Stimulated activated CD4-positive, alpha-beta T cell treated with anti-CD3 and anti-CD28 coated beads, Interleukin-1b, Interleukin-23, amount 100 ng/mL, for 1 hour (primary cell): ENCODE measurements around the gene FOXO1.

Source experiments
- DNase-seq, 2 donors: peaks; one replicate each; pipeline ENCODE4 v3.0.0-alpha.2; 2020; ENCODE audit warnings: low read depth in 2 of 2

FOXO1 gene

DNA sequence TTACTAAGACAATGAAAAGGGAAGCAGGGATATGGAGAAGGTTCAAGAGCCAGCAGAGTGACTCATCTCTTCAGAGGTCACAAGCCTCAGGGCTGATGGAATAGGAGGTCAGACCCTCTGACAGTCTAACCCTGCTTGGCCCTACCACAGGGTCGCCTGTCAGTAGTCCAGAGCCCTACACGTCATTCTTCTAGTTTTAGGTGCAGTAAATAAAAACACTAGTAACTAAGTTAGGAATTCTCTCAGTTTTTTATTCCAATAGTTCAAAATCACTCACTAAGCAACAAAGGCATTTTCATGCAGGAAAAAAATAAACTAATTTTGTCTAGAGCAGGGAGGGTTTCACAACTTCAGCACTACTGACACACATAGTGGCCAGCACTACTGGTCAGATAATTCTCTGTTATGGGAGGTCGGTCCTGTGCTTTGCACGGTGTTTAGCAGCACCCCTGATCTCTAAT lies 27.2 kb downstream of the FOXO1 start:
- no peak for DNase-seq

DNA sequence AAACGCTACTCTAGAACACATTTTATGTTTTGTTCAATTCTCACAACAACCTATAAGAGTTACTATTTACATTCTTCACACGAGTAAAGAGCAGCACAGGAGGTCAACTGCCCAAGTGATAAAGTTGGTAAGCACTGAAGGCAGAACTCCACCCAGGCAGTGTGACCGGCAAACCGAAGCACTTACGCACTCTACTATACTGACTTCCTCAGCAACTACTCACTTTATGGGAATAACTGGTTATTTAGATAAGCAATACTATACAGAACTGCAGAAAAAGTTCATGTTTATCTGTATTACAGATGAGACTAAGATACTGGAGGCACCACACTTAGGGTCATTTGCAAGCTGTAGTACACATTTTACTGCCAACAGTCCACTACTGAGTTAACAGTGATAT lies 28.8 kb downstream of the FOXO1 start:
- DNase-seq: no peak

DNA sequence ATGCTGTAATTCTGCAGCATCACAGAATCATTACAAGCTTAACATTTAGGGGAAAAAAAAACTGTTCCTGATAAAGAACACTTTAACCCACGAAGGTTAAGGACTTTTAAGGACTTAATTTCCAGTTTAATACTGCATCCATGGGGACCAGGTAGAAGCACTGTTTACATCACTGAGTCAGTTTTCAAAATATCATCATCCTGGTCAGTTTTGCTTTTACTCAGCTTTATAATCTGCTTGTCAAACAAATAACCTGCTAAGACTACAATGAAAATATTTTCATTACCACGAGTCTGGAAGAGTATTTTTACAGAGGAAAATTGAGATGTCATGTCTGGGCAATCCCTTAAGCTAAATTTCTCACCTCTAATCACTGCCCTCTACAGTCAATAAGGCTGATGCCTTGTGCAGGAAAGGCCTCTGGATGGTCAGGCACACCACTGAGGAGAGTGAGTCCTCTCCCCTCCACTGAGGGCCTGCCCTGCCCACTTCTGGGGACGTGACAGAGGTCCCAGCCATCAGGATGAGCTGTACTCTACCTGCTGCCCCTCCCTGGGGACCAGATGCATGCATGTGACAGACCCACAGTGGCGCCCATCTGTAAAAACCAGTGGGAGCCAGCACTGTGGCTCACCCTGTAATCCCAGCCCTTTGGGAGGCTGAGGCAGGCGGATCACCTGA lies 31.0 kb downstream of the FOXO1 start:
- DNase-seq: no peak

DNA sequence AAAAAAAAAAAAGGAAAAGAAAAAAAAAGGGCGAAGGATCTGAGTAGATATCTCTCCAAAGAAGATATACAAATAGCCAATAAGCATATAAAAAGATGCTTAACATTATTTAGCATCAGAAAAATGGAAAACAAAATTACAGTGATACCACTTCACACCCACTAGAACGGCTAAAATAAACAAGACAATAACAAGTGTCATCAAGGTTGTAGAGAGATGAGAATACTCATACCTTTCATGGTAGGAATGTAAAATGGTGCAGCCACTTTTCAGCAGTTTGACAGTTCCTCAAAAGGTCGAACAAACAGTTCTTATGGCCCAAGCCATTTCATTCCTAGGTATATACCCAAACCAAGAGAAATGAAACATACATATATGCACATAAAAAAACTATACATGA lies 33.5 kb downstream of the FOXO1 start:
- DNase-seq: no peak

DNA sequence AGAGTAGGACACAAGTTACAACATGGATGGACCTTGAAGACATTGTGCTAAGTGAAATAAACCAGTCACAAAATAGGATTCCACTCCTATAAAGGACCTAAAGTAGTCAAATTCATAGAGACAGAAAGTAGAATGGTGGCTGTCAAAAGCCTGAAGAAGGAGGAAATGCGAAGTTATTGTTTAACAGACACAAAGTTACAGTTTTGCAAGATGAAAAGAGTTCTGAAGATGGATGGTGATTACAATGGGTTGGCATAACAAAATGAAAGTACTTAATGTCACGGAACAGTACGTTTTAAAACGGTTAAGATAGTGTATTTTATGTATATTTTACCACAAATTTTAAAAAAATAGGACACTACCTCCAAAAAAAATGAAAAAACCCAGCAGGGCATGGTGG lies 34.8 kb downstream of the FOXO1 start:
- no peak for DNase-seq

DNA sequence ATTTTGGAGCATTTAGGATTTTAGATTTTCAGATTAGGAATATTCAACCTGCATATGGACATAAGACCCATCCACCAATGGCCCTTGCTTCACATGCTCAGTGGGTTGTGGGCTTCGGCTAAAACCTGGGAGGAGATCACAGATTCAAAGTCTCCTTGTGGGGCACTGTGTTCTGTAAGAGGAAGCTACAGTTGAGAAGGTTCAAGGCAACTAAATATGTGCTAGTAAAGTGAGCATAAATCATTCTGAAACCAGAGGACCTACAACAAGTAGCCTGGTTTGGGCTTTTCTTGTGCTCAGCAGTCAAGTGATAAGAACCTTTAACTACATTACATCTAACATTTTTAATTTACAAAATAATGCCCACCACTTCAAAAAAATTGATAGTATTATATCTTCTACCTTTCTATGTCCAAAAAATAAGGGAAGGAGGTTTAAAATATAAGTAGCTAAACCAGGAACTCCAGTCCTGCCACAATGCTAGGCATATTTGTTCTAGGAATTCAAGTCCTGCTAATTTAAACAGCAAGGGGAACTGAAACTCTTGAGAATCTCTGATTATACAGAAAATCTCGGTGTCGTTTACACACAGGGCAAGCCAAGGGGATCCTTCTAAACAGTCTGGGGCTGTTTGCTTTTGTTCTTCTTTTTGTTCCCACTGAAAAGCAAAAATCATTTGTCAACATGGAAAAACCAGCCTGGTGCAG lies 36.6 kb downstream of the FOXO1 start:
- no peak for DNase-seq

DNA sequence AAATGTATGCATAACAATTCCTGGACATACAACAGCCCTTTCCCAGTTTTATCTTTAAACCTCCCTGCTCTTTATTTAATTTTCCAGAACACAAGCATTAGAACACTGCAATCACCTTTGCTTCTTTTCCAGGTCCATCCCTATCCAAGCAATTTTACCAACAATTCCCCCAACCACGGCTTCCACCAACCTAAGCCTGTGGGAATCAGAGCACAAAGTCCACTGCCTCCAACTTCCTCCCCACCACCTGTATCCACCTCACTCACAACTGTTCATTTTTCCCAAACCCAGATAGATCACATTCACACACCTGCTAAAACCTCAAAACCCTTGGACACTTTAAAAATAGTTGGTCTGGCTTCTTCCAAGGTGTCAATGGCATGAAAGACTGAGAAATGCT lies 39.5 kb downstream of the FOXO1 start:
- no peak for DNase-seq

DNA sequence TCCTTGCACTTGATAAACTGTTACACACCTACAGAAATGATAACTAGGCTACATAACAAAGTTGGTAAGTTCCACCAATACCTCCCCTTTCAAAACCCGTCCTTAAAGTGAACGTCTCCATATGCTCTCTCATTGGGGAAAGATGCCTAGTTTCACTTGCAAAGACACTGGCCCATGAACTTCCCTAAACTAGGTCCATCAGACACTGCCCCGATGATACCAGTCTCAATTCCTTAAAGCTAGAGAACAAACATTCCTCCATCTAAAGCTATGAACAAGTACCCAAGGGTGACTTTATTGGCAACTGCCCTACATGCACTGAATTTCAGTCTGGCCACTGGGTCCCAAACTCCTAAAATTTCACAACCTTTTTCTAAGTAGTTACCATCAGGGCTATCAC lies 39.9 kb downstream of the FOXO1 start:
- no peak for DNase-seq

DNA sequence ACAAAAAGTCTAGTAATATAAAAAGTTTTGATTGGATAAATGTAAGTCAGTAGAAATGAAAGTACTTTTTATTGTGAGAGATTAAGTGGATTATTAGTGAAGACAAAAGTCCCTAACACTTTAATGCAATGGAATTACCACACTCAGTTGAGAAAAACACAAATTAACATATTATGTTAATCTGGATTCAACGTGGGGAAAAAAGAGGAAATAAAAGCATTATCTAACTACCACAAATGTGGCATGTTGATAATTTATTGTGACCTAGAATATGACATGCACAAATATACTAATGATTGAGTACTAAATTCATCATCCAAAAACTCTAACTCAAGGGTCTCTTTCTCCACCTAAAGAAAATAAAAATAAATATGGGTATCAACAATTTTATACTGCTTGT lies 41.5 kb downstream of the FOXO1 start:
- DNase-seq: no peak

DNA sequence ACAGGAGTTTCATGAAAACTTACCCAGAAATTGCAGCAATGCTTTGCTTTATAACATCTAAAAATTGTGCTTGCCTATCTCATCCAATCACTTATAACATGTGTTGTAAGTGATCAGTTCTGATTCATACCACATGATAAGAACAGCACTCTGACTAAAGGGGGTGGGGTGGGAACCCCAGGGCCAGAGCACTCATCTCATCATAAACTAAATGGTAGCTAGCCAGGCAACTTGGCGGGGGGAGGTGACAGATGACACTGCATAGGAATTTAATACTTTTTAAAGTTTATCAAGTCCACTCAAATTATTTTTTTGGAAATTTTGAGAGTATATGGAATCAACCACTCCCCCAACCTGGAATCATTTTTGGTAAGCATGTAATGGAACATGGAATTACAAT lies 42.1 kb downstream of the FOXO1 start:
- peak in 1 of 2 donors; percentile 30 for DNase-seq

DNA sequence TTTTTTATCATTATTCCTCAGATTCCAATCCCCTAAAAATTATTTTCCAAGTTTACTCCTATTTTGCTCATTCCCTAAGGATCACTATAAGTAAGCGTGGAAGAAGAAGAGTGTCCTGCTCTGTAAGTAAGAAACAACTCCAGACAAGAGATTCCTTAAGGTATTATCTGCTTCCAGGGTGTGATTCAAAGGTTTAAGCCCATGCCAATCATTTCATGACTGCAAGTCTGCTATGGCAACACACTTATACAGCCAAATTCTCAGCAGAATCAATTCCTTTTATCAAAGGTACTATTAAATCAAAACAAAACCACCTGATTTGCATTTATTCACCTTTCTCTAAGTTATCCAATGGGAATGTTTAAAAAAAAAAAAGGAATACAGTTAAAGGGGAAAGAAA lies 43.7 kb downstream of the FOXO1 start:
- no peak for DNase-seq

DNA sequence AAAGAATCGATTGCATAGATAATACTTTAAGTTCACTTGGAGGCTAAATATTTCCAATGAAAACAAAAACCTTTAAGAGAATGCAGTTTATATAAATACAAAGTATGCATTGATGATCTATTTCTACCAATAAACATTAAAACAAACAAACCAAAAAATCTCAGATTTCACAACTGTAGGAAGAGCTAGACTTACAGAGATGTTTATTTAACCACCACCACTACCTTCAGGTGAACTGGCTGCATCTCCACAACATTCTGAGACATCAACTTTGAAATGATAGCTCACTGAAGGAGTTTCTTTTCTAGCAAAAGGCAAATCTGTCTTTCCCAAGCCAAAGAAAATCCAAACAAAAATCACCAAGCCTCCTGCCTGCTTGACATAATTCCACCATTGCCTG lies 44.2 kb downstream of the FOXO1 start:
- no peak for DNase-seq

DNA sequence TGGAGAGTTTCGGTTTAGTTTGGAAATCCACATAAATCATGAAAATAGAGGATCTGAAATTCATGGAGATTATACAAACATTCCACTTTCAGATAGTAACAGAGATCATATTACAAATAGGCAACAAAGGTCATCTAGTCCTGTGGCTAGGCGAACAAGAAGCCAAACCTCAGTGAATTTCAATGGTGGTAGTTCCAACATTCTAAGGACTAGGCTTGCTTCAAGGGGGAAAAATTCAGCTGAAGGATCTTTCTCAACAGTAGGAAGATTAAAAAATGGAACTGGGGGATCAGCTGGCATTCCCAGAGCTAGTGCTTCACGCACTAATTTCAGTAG lies 47.0 kb downstream of the FOXO1 start:
- DNase-seq: no peak

DNA sequence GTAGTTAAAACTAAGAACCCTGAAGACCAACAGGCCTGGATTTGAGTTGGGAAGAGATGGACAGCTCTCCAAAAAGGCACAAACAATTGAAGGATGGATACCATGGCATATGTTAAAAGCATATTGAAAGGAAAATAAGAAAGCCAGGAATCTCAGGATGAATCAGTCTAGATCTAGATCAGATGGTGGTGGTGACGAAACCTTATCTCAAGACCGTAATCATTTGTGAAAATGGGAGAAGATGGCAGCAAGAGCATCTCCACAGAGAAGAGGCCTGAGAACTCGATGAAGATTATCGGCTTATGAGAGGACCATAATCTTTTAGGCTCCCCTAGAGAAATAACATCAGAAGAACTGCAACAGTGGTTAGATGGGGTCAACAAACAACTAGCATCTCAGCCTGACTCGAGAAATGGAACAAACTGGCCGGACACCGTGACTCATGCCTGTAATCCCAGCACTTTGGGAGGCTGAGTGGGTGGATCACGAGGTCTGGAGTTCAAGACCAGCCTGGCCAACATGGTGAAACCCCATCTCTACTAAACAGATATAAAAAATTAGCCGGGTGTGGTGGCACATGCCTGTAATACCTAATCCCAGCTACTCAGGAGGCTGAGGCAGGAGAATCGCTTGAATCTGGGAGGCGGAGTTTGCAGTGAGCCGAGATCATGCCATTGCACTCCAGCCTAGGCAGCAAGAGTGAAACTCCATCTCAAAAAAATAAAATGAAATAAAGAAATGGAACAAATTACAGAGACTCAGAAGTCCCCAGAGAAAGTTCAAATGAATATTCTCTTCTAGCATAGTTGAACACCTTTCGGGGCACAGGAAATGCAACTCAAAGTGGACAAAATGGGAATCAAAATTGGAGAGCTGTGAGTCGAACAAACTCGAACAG lies 47.6 kb downstream of the FOXO1 start:
- DNase-seq: no peak

DNA sequence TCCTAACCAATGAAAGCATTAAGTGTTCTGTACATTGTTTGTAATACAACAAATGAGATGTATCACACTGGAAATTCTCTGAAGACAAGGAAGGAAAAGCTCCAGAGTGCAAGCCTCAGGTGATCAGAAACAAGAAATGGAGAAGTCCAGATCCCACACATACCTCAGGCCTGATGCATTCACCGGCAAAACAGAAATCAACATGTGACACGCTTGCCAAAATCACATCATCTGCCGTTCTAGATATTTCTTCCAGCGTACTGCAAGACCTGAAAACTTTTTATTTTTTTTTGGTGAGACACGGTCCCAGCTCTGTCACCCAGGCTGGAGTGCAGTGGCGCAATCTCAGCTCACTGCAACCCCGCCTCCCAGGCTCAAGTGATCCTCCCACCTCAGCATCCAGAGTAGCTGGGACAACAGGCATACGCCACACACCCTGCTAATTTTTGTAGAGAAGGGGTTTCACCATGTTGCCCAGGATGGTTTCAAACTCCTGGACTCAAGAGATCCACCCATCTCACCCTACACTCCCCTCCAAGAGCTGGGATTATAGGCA lies 48.6 kb downstream of the FOXO1 start:
- DNase-seq: no peak

DNA sequence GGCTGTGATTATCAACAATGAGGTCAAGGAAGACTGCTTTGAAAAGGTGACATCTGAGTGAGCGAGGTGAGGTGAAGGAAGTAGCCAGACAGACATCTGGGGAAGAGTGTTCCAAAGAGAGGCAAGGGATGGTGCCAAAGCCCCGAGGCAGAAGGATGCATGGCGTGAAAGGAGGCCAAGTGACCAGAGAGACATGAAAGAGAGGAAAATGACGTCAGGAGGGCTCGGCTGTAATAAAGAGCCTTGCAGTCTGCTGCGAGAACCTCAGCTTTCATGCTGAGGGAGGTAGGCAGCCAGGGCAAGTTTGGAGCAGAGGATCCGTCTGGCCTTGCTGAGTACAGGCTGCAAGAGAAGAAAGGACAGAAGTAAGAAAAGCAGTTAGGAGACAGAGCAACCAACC lies 50.8 kb downstream of the FOXO1 start:
- no peak for DNase-seq

DNA sequence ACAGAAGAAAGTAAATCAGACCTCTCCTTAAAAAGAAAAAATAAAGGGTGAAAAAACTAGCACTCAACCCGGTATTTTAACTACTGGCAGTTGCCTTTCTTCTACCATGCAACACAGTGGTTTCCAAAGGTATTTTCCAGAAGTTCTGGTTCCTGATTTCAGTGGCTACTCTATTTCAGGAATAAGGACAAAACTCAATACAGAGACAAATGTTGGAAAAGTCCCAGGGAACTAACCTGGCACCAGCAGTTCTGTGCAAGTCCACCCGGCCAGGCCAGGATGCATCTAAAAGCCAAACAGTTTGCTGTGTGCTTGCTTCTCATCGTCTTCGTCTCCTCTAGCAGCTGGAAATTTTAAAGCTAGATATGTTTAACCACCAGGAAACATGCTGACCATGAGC lies 52.5 kb downstream of the FOXO1 start:
- DNase-seq: no peak

DNA sequence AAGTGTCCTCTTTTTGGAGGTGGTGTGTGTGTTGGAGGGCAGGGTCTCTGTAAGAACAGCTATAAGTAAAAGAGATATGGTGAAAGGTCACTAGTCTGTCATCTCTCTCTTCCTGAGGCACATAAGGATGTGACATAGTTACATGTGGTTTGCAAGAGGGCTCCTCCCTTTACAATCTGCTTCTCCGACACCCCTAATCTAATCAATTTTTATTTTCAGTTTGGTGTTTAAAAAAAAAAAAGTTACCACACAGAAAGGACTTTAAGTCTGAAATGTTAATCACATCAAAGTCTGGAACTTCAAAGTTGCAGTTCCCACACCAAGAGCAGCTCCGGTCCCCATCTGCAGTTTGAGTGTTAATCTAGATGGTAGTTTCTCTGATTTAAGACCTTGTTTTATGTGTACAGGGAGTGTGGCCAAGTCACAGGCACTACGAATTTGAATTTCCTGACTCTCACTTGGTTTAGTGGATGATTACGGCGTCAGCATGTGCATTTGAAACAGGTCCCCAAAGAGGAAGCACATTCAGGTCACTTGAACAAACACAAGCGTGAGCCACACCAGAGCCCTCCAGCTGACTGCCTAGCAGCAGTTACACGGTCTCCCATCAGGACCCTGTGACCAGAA lies 53.1 kb downstream of the FOXO1 start:
- DNase-seq: peak in 1 of 2 donors; percentile 11

DNA sequence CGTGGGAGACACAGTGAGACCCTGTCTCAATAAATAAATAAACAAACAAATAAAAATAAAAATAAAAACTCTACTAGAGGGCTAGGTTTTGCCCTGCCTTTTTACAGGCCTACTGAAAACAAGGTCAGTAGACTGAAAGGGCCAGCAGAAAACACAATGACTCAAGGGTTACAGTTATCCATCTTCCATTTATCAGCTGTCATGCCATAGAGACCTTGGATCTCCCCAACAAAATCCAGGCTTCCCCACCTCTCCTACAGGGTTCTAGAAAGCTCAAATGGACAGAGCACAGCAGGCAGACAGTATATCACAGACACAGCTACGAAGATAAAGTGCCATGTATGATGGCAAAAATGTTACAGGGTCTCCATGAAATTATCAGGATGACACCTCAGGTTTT lies 54.4 kb downstream of the FOXO1 start:
- no peak for DNase-seq

DNA sequence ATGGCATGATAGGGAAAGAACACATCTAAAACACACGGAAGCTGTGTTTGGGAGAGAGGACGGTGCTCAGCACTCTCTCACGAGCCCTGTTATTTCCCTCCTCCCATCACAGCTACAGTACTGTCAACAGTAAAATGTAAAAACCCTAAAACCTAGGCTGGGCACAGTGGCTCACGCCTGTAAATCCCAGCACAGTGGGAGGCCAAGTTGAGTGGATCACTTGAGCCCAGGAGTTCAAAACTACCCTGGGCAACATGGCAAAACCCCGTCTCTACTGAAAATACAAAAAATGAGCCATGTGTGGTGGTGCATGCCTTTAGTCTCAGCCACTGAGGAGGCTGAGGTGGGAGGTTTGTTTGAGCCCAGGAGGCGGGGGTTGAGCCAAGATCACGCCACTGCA lies 54.8 kb downstream of the FOXO1 start:
- DNase-seq: no peak

DNA sequence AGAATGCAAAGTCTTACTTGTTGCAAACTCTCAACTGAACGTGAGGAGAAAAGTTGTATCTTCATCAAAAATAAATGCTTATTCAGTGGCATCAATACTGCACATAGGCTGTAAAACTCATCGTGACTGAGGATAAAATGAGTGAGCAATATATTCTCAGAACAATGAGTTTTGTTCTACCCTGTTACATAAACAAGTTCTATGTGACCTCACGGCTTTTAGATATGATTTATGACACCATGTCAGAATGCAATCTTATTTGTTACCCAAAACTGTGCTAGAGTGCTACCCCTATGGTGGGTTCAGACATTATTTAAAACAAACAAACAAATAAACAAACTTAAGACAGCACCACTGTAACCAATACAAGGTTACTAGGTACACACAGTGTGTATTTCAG lies 55.4 kb downstream of the FOXO1 start:
- no peak for DNase-seq
